ENCODE results near the gene EMC7.
"Not testable (repeated sequence)": the region's sequence is repeated elsewhere in the genome, so short reads cannot be mapped to it uniquely, and the experiment has no call there.

EMC7 gene

GRCh38 chr15:34126522-34126921, 24.9 kb upstream of the EMC7 start:
- DNase-seq (ENCODE audit: low read depth) = no peak
- TF ChIP-seq, protein P1, sequence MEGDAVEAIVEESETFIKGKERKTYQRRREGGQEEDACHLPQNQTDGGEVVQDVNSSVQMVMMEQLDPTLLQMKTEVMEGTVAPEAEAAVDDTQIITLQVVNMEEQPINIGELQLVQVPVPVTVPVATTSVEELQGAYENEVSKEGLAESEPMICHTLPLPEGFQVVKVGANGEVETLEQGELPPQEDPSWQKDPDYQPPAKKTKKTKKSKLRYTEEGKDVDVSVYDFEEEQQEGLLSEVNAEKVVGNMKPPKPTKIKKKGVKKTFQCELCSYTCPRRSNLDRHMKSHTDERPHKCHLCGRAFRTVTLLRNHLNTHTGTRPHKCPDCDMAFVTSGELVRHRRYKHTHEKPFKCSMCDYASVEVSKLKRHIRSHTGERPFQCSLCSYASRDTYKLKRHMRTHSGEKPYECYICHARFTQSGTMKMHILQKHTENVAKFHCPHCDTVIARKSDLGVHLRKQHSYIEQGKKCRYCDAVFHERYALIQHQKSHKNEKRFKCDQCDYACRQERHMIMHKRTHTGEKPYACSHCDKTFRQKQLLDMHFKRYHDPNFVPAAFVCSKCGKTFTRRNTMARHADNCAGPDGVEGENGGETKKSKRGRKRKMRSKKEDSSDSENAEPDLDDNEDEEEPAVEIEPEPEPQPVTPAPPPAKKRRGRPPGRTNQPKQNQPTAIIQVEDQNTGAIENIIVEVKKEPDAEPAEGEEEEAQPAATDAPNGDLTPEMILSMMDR (conservative IDR thresholded peaks at IDR 0.05; ENCODE audit: control insufficient read depth, insufficient read depth, low read depth, low read length) = no peak
- H3K4me3 ChIP-seq (ENCODE audit: control insufficient read depth, low read depth, low read length) = no peak overlapping the region

- H3K4me3 ChIP-seq (ENCODE audit: control insufficient read depth, low read depth, low read length) = no peak overlapping the region
- DNase-seq (ENCODE audit: low read depth) = no peak
- TF ChIP-seq, protein P1 (conservative IDR thresholded peaks at IDR 0.05; ENCODE audit: control insufficient read depth, insufficient read depth, low read depth, low read length) = no peak
These were observed 24.3 kb upstream of the EMC7 start for GRCh38 chr15:34125945-34126344.

- DNase-seq (ENCODE audit: low read depth) = no peak
- TF ChIP-seq, protein P1 (conservative IDR thresholded peaks at IDR 0.05; ENCODE audit: control insufficient read depth, insufficient read depth, low read depth, low read length) = no peak
- H3K4me3 ChIP-seq (ENCODE audit: control insufficient read depth, low read depth, low read length) = no peak overlapping the region
These were observed 23.0 kb upstream of the EMC7 start for GRCh38 chr15:34124651-34125050.

DNA sequence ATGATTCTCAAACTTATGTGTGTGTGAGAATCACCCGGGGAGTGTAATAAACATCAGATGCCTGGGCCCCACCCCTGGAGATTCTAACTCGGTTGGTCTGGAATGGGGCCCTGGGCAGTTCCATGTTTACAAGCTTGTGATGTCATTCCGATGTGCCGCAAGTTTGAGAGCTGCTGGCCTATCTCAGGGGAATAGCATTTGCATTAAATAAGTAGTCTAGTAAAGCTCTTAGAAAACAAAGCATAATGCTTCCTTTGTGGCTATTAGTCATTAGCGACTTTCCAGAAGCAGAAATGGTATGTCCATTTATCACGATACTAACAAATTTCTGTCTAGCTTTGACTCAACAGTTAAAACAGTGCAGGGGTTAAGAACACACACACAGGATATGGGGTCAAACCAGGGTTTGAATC, 21.1 kb upstream of the EMC7 start:
- peak; percentile 94 for DNase-seq (ENCODE audit: low read depth)
- TF ChIP-seq, protein P1 (conservative IDR thresholded peaks at IDR 0.05; ENCODE audit: control insufficient read depth, insufficient read depth, low read depth, low read length) = no peak

GRCh38 chr15:34121786-34122185, 20.1 kb upstream of the EMC7 start:
- H3K4me3 ChIP-seq (ENCODE audit: control insufficient read depth, low read depth, low read length); DNase-seq (ENCODE audit: low read depth): not testable (repeated sequence)

More for the DNA sequence above, 21.1 kb upstream of the EMC7 start:
- H3K4me3 ChIP-seq (ENCODE audit: control insufficient read depth, low read depth, low read length) = no peak overlapping the region

GRCh38 chr15:34120420-34120819, 18.8 kb upstream of the EMC7 start:
- DNase-seq (ENCODE audit: low read depth); H3K4me3 ChIP-seq (ENCODE audit: control insufficient read depth, low read depth, low read length): not testable (repeated sequence)

- DNase-seq (ENCODE audit: low read depth) = peak; percentile 45
These were observed 17.6 kb upstream of the EMC7 start for GRCh38 chr15:34119291-34119690.

DNA sequence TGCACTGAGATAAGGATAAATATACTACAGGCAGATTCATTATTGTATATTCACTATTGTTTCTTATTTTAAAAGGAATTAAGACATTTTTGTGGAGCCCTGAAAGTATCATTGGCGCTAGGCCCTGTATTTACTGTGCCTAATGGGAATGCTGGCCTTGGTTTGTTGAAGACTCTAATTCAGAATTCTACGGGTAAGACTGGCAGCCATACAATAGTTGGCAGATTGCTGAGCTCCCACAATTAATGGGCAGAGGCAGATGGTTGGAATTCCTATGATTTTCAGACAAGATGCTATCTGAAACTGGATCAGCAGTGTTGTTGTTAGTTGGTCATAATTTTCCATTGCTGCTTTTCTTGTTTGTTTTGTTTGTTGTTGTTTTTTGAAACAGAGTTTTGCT, 15.0 kb upstream of the EMC7 start:
- H3K4me3 ChIP-seq (ENCODE audit: control insufficient read depth, low read depth, low read length) = no peak overlapping the region
- TF ChIP-seq, protein P1 (conservative IDR thresholded peaks at IDR 0.05; ENCODE audit: control insufficient read depth, insufficient read depth, low read depth, low read length) = no peak
- no peak for DNase-seq (ENCODE audit: low read depth)

More at GRCh38 chr15:34119291-34119690, 17.6 kb upstream of the EMC7 start:
- TF ChIP-seq, protein P1 (conservative IDR thresholded peaks at IDR 0.05; ENCODE audit: control insufficient read depth, insufficient read depth, low read depth, low read length) = no peak
- H3K4me3 ChIP-seq (ENCODE audit: control insufficient read depth, low read depth, low read length) = no peak overlapping the region

Data from fibroblast of mammary gland (primary cell).